B cell (primary cell): ENCODE measurements around the gene IL1RAPL1. TPM values are rescaled to one million over a fixed set of nuclear protein-coding genes. Genes with fewer than 3 reads are reported as not detected.

Experiments used
- ATAC-seq: fragments of 200-7000 bp; cut with Tn5 transposase; one replicate; pipeline ENCODE4 v1.10.0; 2021; ENCODE audit warnings: low read depth, mild to moderate bottlenecking, moderate number of reproducible peaks, moderate library complexity
- CTCF ChIA-PET: fragments of 350-600 bp; sonication (Branson Sonifier 250); formaldehyde crosslinking; loops from one replicate; lab custom pipeline; 2021; ENCODE audit warnings: antibody characterized with exemption, inconsistent platforms; lab: Charles Lee
- POLR2A ChIA-PET: fragments of 350-600 bp; sonication (Branson Sonifier 250); formaldehyde crosslinking; loops from one replicate; lab custom pipeline; 2021; ENCODE audit warnings: antibody characterized with exemption; lab: Charles Lee
- DNase-seq: peaks from one replicate; pipeline ENCODE4 v3.0.0; 2013
- H2AFZ ChIP-seq: 2 replicates; pipeline ENCODE4 v1.6.1; 2012; ENCODE audit warnings: mild to moderate bottlenecking, low read depth, low read length; ENCODE audit not compliant: insufficient read depth, poor library complexity, severe bottlenecking
- H3K27ac ChIP-seq, 2 donors: 1 replicate in 1 of 2; 2 replicates in 1 of 2; pipeline ENCODE4 v1.5.1; 2012 to 2013; ENCODE audit warnings: low read length in 2 of 2, mild to moderate bottlenecking in 2 of 2, moderate library complexity in 1 of 2
- H3K27me3 ChIP-seq, 4 experiments: fragments of 200-600 bp in 1 of 4; sonication (generic) in 1 of 4; replicated peaks in 1 of 4; 1 replicate in 2 of 4; 2 replicates in 2 of 4; pipeline versions ENCODE4 v1.6.1 to v1.7.0; 2013 to 2016; ENCODE audit warnings: low read length in 3 of 4, mild to moderate bottlenecking in 2 of 4, mixed read lengths in 1 of 4, moderate library complexity in 1 of 4; ENCODE audit not compliant: insufficient read depth in 4 of 4, control insufficient read depth in 3 of 4; ENCODE audit errors: control extremely low read depth in 1 of 4
- H3K36me3 ChIP-seq, 2 experiments: replicated peaks in 1 of 2; 1 replicate in 1 of 2; 2 replicates in 1 of 2; pipeline versions ENCODE4 v1.6.1 to v1.7.1; 2013; ENCODE audit warnings: low read length in 1 of 2; ENCODE audit not compliant: insufficient read depth in 2 of 2, control insufficient read depth in 1 of 2; ENCODE audit errors: control extremely low read depth in 1 of 2, extremely low read depth in 1 of 2
- H3K4me1 ChIP-seq, 2 donors: fragments of 200-600 bp in 1 of 2; sonication (generic) in 1 of 2; 1 replicate in 1 of 2; 2 replicates in 1 of 2; pipeline versions ENCODE4 v1.5.1 to v1.6.1; 2013 to 2017; ENCODE audit warnings: low read length in 2 of 2; ENCODE audit not compliant: control insufficient read depth in 2 of 2, insufficient read depth in 2 of 2
- H3K4me2 ChIP-seq: replicated peaks from 2 replicates; pipeline ENCODE3; 2012; ENCODE audit warnings: mild to moderate bottlenecking, low read depth, low read length; ENCODE audit not compliant: poor library complexity, severe bottlenecking
- H3K4me3 ChIP-seq, 5 experiments: fragments of 200-600 bp in 1 of 5; sonication (generic) in 1 of 5; 1 replicate in 3 of 5; 2 replicates in 2 of 5; pipeline versions ENCODE4 v1.5.1 to v1.7.0; 2011 to 2016; ENCODE audit warnings: low read length in 4 of 5, mild to moderate bottlenecking in 4 of 5, low read depth in 2 of 5, control low read depth in 1 of 5, moderate library complexity in 1 of 5; ENCODE audit not compliant: insufficient read depth in 1 of 5; ENCODE audit errors: control extremely low read depth in 1 of 5, extremely low read depth in 1 of 5
- H3K79me2 ChIP-seq: fragments of 200-600 bp; sonication (generic); one replicate; pipeline ENCODE4 v1.6.0; 2016; ENCODE audit warnings: low read length; ENCODE audit not compliant: control insufficient read depth, insufficient read depth
- H3K9ac ChIP-seq: fragments of 200-600 bp; sonication (generic); 2 replicates; pipeline ENCODE4 v1.6.1; 2017; ENCODE audit warnings: mild to moderate bottlenecking, low read length, moderate library complexity
- H3K9me3 ChIP-seq, 3 donors: one replicate each; pipeline versions ENCODE4 v1.6.1 to v1.7.1; 2013; ENCODE audit warnings: low read length in 2 of 3; ENCODE audit not compliant: control insufficient read depth in 2 of 3, insufficient read depth in 1 of 3; ENCODE audit errors: control extremely low read depth in 1 of 3
- H4K20me1 ChIP-seq: 2 replicates; pipeline ENCODE4 v1.6.0; 2012; ENCODE audit warnings: mild to moderate bottlenecking, low read length; ENCODE audit not compliant: insufficient read depth, control insufficient read depth, poor library complexity, severe bottlenecking
- H3K27ac Mint-ChIP-seq: one replicate; pipeline ENCODE4 v1.8.0; 2021; ENCODE audit warnings: mixed read lengths
- H3K27me3 Mint-ChIP-seq: one replicate; pipeline ENCODE4 v1.8.0; 2021; ENCODE audit warnings: mixed read lengths
- H3K4me1 Mint-ChIP-seq: one replicate; pipeline ENCODE4 v1.8.0; 2021; ENCODE audit warnings: mixed read lengths
- H3K4me3 Mint-ChIP-seq: one replicate; pipeline ENCODE4 v1.8.0; 2021; ENCODE audit warnings: mixed read lengths
- H3K9me3 Mint-ChIP-seq: one replicate; pipeline ENCODE4 v1.8.0; 2022; ENCODE audit warnings: mixed read lengths; ENCODE audit not compliant: insufficient read depth
- EZH2 ChIP-seq: IDR thresholded peaks from 2 replicates; pipeline ENCODE4 v1.6.1; 2012; ENCODE audit warnings: borderline replicate concordance, low read depth, mild to moderate bottlenecking, moderate library complexity, low read length; ENCODE audit not compliant: insufficient read depth, poor library complexity, severe bottlenecking
- WGBS: methylation state at CpG from one replicate; pipeline ENCODE4 v1.1.5; 2013; ENCODE audit warnings: missing lambda C conversion rate; ENCODE audit not compliant: insufficient coverage; 5-methylcytosine and 5-hydroxymethylcytosine counted together
- intact Hi-C: fragments of 100-400 bp; cut with micrococcal nuclease; formaldehyde crosslinking; loops from one replicate; pipeline ENCODE4 v1.10.0; 2022
- polyA plus RNA-seq: library from polyadenylated mRNA; depleted of rRNA; stranded (reverse); fragments of >200 nt; gene quantifications from 2 replicates; pipeline ENCODE4 v1.2.3, GENCODE V29; 2012
- total RNA-seq, 2 donors: library from RNA; stranded (reverse); fragments of 120-200 nt in 1 of 2; gene quantifications; 1 replicate in 1 of 2; 2 replicates in 1 of 2; pipeline versions ENCODE4 v1.2.3 to v1.2.4, GENCODE V29; 2013 to 2022
- TF ChIP-seq, protein P1 (sequence below): fragments of 200-600 bp; IDR thresholded peaks from one replicate; pipeline ENCODE4 v1.8.0; 2022; ENCODE audit warnings: antibody characterized with exemption, mild to moderate bottlenecking

IL1RAPL1 gene
- total and polyA plus RNA-seq, 2 donors (not counting 1 experiment from before 2014, with no cell fraction given), result not detected

DNA sequence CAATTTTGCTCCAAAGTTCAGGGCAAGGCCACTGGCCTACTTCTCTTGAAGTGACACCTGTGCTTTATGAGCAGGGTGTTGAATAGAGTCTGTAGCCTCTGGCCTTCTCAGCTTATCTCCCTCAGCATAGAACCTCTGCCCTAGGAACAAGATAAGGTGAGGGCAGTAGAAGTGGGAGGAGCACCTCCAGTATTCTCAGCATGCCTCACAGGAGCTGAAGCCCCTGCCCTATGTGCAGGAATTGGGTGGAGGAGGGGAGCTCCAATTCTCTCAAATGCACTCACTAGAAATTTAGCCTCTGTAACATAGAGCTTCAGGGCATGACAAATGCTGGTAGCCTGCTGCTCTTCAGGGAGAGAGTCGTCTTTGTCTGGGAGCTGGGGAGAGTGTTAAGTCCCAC lies 479.3 kb downstream of the IL1RAPL1 start:
- no peaks in the 10 kb centered on the region for H3K9me3 Mint-ChIP-seq
- no peaks in the 10 kb centered on the region for H3K9me3 ChIP-seq
- no peak overlapping the region for H3K4me3 Mint-ChIP-seq
- no peaks in the 10 kb centered on the region for H3K4me1 ChIP-seq
- intact Hi-C loops, result no loop called here
- POLR2A ChIA-PET, result no interaction called here
- H3K27ac Mint-ChIP-seq, result no peak overlapping the region
- H3K27me3 ChIP-seq, result no peaks in the 10 kb centered on the region
- H3K9ac ChIP-seq, result no peak overlapping the region
- CTCF ChIA-PET, result no interaction called here
- H3K4me2 ChIP-seq, result no peak overlapping the region
- H3K27ac ChIP-seq, result no peak overlapping the region
- DNase-seq (no peak), ATAC-seq (no peak)
- no peaks in the 10 kb centered on the region for H3K27me3 Mint-ChIP-seq
- no peaks in the 10 kb centered on the region for H4K20me1 ChIP-seq
- H3K79me2 ChIP-seq, result no peaks in the 10 kb centered on the region
- H2AFZ ChIP-seq, result no peak overlapping the region
- WGBS, result 50% methylated on average over 1 of the region's 1 CpG
- H3K36me3 ChIP-seq, result no peaks in the 10 kb centered on the region
- H3K4me1 Mint-ChIP-seq, result no peaks in the 10 kb centered on the region
- TF ChIP-seq, protein P1, sequence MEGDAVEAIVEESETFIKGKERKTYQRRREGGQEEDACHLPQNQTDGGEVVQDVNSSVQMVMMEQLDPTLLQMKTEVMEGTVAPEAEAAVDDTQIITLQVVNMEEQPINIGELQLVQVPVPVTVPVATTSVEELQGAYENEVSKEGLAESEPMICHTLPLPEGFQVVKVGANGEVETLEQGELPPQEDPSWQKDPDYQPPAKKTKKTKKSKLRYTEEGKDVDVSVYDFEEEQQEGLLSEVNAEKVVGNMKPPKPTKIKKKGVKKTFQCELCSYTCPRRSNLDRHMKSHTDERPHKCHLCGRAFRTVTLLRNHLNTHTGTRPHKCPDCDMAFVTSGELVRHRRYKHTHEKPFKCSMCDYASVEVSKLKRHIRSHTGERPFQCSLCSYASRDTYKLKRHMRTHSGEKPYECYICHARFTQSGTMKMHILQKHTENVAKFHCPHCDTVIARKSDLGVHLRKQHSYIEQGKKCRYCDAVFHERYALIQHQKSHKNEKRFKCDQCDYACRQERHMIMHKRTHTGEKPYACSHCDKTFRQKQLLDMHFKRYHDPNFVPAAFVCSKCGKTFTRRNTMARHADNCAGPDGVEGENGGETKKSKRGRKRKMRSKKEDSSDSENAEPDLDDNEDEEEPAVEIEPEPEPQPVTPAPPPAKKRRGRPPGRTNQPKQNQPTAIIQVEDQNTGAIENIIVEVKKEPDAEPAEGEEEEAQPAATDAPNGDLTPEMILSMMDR, result no peak
- TF ChIP-seq EZH2, result no peak
- H3K4me3 ChIP-seq, result no peak overlapping the region

DNA sequence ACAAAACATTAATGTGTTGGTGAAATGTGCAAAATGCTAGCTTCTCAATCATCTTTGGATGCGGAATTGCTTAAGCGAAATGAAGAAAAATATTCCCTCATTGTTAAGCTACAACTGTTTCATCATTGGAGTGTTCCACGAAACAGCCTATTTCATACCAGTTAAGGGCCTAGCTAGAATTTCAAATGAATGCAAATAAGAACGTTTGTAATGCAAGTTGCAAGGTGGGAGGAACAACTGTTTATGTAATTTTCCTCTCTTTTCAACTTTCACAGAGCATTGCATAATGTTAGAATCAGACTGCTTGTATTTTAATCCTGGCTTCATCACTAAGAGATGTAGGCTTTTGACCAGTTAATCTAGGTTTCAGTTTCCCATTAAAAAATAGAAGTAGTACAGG lies 480.1 kb downstream of the IL1RAPL1 start:
- Mint-ChIP-seq H3K4me3 (no peak overlapping the region), H3K27ac (no peak overlapping the region), H3K9me3 (no peaks in the 10 kb centered on the region), H3K4me1 (no peaks in the 10 kb centered on the region), H3K27me3 (no peaks in the 10 kb centered on the region)
- no peak overlapping the region for H2AFZ ChIP-seq
- POLR2A ChIA-PET, result no interaction called here
- ATAC-seq, result no peak
- H3K4me2 ChIP-seq, result no peak overlapping the region
- intact Hi-C loops, result no loop called here
- no peaks in the 10 kb centered on the region for H4K20me1 ChIP-seq
- CTCF ChIA-PET, result no interaction called here
- H3K9ac ChIP-seq, result no peak overlapping the region
- no peaks in the 10 kb centered on the region for H3K36me3 ChIP-seq
- DNase-seq, result no peak
- no peaks in the 10 kb centered on the region for H3K79me2 ChIP-seq
- no peak overlapping the region for H3K4me3 ChIP-seq
- no peaks in the 10 kb centered on the region for H3K4me1 ChIP-seq
- H3K27me3 ChIP-seq, result no peaks in the 10 kb centered on the region
- H3K9me3 ChIP-seq, result no peaks in the 10 kb centered on the region
- H3K27ac ChIP-seq, result no peak overlapping the region
- TF ChIP-seq EZH2, result no peak
- TF ChIP-seq, protein P1, result no peak
- WGBS, result no CpG with 5 or more reads among the region's 4 CpGs
